VCaP (cell line): Measurements from ENCODE around the gene TSR1.

Source experiments
- H3K27ac ChIP-seq: fragments of 450-650 bp; 2 replicates; pipeline ENCODE4 v1.5.1; 2017
- CTCF ChIP-seq: fragments of 450-650 bp; conservative IDR thresholded peaks from 2 replicates; pipeline ENCODE4 v1.5.1; 2017; ENCODE audit warnings: mild to moderate bottlenecking, moderate library complexity

TSR1 gene

DNA sequence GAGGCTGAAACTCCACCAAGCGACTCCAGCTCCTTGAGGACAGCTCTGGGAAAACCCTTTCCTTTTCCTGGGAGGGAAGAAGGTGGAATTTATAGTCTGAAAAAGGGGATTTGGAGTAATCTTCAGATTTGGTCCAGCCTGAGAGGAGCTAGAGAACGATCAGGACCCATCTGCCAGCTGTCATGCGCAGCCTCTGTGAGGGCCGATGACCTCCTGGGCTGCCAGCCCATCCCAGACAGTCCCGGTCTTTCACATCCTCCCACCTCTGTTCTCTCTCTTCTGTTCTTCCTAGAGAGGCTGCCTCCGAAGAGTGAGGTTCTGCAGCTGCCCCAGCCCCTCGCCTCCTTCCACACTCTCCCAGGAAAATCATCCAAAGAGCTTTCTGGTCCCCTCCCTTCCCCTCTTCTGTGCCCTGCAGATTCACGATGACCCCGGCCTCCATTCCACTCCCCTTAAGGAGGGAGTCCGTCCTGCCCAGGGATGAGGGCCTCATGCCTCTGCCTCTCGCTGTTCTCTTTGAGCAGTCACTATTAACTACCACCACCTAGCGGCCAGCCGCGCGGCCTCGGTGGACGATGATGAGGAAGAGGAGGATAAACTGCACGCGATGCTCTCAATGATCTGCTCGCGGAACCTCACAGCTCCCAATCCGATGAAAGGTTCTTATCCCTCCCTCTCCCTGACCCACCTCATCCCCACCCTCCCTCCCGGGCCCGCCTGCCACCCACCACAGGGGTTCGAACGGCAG is 30.7 kb upstream of the TSR1 start:
- H3K27ac ChIP-seq, result no peak overlapping the region
- peak; percentile 58 for TF ChIP-seq CTCF

DNA sequence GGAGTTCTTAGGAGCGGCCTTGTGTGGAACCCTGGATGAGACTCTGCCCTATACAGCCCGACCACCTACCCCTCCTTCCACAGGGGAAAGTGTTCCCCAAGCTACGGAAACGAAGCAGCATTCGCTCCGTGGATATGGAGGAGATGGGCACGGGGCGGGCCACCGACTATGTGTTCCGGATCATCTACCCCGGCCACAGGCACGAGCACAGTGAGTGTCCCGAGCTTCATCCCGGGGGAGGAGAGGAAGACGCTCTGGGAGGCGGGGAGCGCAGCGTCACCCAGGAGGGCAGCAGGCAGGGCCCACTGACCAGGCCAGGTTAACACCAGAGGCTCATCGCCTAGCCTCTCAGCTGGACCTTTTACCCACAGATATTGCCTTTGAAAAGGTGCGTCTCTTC is 28.9 kb upstream of the TSR1 start:
- TF ChIP-seq CTCF, result no peak
- no peak overlapping the region for H3K27ac ChIP-seq

DNA sequence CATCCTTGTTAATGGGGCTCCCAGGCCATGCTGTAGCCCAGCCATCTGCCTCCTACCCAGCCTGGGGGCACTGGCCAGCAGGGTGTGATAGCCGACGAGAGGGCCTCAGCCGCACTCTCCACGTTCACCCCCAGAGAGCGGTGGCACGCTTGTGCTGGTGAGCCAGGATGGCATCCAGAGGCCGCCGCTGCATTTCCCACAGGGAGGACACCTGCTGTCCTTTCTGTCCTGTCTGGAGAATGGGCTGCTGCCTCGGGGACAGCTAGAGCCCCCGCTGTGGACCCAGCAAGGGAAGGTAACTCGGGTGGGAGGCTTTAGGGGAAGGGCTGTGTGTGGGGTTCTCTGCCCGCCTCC is 28.5 kb upstream of the TSR1 start:
- H3K27ac ChIP-seq, result no peak overlapping the region
- TF ChIP-seq CTCF, result no peak

DNA sequence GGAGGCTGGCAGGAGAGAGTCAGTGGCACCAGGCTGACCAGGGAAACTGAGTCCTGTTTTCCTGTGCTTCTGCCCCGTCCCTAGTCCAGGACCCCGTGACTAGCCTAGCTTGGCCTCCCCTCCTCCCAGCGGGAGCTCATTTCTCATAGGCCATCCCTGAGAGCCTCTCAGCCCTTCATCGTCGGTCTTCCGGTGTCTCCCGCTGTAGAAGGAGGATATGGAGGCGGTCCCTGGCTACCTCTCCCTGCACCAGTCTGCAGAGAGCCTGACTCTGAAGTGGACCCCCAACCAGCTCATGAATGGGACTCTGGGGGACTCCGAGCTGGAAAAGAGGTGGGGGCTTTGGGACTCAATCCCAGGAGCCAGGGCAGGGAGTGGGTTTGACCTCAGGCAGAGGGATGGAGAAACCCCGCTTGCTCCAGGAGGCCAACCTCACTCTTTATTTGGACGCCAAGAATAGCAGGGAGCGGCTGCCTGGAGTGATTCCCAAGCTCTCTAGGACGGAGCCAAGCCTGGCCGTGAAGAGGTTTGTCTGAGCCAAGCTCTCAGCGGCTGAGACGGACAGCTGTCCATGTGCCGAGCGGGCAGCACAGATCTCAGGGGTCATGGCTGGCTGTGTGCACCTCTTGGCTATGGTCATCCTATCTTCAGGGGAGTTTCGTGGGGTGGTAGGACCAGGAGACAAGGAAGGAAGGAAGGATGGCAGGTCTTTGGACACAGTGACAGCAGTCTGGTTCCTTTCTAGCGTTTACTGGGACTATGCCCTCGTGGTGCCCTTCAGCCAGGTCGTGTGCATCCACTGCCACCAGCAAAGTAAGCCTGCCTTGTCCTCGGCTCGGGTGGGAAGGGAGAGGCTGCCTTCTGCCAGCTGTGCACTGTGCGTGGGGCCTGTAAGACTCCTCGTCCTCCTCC is 27.9 kb upstream of the TSR1 start:
- no peak overlapping the region for H3K27ac ChIP-seq
- no peak for TF ChIP-seq CTCF

DNA sequence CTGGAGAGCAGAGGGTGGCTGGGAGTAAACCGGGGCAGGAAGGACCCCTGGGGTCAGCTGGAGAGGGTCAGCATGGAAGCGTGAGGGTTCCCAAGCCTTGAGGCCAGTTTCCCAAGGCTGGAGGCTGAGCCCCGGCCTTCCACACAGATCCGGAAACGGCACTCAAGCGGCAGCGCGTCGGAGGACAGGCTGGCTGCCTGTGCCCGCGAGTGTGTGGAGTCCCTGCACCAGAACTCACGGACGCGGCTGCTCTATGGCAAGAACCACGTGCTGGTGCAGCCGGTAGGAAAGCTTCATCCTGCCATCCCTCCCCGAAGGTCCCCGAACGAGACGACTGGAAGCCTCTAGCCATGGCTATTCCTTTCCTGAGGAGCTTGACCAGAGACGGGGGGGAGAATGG is 27.1 kb upstream of the TSR1 start:
- H3K27ac ChIP-seq, result no peak overlapping the region
- no peak for TF ChIP-seq CTCF

DNA sequence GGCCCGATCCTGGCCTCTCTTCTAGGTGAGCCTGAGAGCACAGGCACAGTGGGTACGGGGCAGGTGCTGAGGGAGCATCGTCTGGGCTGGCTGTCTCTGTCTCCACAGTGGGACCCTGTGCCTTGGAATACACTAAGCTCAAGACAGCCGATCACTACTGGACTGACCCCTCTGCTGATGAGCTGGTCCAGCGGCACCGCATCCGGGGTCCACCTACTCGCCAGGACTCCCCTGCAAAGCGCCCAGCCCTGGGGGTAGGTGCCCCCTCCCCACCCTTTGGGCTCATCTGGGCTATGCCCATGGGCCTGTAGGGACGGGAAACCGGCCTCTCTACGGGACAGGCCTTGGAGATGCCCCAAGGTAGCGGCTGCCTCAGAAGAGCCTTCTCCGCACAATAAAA is 26.6 kb upstream of the TSR1 start:
- no peak overlapping the region for H3K27ac ChIP-seq
- no peak for TF ChIP-seq CTCF

GRCh38 chr17:2362416-2362815 is 26.2 kb upstream of the TSR1 start:
- no peak overlapping the region for H3K27ac ChIP-seq
- no peak for TF ChIP-seq CTCF
